ENCODE measurements around the gene LINC01488.

Gene LINC01488

DNA sequence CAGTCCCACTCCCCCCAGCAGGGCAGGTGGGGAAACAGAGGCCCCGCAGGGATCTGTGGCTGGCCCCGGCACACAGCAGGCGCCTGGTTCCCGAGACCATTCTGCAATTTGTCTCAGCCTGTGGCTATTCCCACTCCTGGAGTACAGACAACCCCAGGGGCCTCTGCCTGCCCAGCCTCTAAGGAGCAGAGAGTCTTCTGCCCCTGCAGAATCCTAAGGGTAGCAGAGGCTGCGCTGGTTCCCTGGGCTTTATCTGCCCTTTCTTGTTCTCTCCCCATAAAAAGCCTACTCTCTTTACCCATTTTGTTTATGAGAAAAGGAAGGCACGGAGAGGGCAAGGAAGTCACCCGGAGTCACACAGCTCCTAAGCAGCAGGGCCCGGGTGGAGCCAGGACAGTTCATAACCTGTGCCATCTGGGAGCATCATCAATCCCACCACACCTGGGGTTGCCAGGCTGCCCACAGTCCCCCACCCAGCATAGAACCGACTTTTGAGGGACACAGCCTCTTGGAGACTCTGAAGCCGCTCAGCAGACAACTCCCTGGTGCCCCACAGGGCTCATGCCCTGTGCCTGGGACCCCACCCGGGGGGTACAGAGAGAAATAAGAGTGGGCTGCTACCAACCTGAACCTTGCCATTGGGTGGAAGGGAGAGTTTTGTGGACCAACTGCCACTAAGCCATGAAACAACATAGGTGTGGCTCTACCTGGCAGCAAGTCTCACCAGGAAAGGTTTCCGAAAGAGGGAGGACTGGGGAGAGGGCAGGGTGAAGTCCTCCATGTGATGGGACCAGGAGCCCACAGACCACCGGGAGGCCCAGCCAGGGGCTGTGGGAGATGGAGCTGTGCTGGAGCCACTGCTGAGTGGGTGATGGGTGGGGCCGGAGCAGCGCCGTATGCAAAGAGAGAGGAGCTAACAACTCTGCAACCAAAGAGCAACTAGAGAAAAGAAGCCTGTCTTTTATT lies 17.2 kb upstream of the LINC01488 start:
- DNase-seq (ENCODE audit: low spot score), result no peak

DNA sequence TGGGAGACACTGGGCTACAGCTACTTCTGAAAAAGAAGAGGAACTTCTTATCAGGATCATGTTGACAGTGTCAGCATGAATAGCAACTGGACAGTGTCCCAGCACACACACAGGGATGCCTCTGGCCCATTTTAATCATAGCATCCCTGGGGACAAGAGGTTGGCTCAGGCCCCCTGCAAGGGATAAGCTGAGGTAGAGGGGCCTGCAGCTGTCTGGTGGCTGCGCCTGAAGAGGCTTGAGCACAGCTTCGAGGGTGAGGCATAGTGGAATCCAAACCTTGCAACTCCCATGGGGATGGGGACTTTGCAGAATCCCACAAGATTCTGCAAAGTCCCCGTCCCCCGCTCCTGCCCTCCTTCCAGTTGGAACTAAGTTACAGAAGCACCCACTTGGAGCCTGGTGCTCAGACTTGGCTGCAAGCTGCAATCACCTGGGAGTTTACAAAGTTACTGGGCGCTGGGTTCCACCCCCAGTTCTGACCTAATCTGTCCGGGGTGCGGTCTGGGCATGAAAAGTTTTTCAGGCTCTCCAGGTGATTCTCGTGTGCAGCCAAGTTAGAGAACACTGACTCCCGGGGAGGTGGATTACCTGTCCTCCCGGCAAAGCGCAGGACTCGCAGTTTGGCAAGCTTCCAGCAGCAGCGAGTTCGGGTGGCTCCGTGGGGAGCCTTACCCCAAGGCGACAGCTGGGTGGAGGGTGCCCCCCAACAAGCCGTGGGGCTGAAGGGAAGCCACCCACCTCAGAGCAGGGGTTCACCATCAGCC lies 16.0 kb upstream of the LINC01488 start:
- no peak for DNase-seq (ENCODE audit: low spot score)

DNA sequence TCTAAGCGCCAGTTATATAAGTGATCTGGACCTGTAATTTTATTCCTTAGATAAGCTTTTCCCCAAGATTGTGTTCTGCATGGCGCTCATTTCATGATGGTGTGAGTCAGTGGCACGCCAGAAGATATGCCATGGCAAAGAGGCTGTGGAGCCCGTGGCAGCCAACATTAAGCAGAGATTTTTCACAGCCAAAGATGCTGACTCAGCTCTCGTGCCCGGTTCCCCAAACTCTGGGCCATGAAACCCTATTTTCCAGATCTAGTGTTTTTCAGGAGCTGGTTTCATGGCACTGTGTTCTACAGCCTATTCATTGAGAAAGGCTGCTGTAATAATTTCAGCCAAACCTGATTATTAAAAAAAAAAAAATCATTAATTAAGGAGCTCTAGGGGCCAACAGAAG lies 15.4 kb upstream of the LINC01488 start:
- DNase-seq (ENCODE audit: low spot score), result no peak

DNA sequence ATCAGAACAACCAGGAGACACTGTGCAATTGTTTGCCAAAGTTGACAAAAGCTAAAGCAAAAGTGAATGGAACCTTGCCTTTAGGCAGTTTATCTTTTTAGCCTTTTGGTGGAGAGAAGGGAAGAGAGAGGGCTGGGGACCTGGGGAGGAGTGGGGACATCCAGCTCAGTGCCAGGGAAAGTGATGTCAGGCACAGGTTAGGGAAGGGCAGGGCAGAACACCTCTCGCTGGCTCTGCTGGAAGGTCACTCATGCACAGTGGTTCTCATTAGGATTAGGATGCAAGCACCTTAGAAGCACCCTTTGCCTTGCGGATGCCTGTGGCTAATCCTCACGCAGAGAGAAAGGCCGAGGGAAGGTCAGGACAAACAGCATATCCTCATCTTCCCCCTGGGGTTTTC lies 14.3 kb upstream of the LINC01488 start:
- DNase-seq (ENCODE audit: low spot score), result no peak

DNA sequence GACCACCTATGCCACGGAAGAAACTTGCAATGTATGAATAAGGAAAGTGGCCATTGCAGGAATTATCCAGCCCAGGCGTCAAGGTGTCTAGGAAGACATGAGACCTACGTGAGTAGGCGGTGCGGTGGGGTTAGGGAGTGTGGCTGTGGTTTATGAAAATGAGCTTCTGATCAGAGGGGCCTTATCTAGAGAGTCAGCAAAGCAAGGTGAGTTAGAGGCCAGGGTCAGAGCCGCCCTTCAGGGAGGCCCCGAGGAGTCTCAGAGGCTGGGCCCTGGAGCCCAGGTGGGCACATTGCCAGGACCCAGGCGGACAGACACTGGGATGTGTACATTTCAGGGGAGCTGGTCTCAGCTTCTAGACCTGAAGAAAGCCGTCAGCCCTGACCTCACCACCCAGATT lies 13.8 kb upstream of the LINC01488 start:
- DNase-seq (ENCODE audit: low spot score), result no peak

DNA sequence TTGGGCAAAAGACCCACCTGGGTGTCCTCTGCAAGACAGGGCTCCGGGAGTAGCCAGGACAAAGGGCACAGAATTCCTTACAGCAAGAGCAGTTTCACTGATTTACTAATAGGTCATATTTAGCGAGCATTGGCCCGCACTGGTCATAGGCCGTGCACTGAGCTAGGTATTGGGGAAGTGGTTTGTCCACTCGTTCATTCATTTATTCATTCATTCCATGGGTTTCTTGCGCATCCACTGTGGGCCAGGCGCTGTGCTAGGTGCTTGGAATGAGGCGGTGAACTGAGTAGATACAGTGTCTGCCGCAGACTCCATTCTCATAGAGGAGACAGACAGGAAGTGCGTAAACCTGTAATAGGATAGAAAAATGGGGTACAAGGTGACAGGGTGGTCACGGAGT lies 13.2 kb upstream of the LINC01488 start:
- DNase-seq (ENCODE audit: low spot score), result no peak

DNA sequence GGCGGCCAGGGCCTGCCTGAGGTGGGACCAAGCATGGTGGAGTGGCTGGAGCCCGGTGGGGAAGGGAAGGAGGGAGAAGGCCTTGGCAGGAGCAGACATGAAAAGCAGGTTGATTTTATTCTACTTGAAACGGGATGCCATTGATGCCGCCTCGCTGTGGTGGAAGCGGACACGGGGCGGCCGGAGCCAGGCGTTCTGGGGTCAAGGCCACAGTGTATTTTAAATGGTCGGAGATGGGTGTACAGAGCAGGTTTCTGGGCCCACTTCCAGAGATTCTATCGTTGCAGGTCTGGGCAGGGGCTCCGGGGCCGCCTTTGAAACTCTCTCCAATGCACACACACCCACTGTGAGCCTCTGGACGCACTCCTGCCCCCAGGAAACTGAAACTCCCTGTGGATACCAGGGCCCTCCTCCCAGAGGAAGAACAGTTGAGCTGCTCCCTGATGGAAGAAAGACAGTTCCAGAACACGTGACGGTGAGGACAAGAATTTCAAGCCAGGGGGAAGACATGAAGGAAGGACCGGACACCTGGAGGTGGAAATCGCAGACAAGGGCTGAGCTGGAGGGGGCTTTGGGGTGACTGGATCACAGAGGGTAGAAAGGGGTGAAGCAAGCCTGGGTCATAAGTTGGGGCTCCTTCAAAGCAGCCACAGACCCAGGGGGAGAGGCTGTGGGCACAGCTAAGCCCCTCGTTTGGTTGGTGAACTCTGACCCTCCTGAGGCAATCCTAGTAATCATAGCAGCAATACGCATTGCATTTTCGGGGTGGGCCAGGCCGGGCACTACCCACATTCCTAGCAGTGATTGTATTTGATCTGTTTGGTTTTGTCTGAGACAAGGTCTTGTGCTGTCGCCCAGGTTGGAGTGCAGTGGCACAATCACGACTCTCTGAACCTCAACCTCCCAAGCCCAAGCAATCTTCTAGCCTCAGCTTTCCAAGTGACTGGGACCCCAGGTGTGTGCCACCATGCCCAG lies 12.3 kb upstream of the LINC01488 start:
- no peak for DNase-seq (ENCODE audit: low spot score)

DNA sequence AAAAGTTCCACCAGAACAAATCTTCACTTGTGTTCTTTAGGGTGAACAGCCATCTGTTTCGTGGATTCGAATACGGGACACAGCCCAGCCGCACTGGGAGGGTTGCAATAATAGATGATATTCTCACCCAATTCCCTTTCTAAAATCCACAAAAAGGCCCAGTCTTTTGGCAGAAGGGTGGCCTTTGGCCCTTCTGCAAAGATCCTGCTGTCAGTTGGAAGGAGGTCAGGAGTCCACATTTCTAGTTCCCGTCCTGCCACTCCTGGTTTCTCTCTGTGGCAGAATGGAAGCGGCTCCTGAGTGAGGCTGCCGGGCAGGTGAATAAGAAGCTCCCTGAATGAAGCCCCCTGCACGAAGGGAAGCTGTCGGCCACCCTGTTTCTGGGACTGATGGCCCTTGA lies 11.2 kb upstream of the LINC01488 start:
- no peak for DNase-seq (ENCODE audit: low spot score)

DNA sequence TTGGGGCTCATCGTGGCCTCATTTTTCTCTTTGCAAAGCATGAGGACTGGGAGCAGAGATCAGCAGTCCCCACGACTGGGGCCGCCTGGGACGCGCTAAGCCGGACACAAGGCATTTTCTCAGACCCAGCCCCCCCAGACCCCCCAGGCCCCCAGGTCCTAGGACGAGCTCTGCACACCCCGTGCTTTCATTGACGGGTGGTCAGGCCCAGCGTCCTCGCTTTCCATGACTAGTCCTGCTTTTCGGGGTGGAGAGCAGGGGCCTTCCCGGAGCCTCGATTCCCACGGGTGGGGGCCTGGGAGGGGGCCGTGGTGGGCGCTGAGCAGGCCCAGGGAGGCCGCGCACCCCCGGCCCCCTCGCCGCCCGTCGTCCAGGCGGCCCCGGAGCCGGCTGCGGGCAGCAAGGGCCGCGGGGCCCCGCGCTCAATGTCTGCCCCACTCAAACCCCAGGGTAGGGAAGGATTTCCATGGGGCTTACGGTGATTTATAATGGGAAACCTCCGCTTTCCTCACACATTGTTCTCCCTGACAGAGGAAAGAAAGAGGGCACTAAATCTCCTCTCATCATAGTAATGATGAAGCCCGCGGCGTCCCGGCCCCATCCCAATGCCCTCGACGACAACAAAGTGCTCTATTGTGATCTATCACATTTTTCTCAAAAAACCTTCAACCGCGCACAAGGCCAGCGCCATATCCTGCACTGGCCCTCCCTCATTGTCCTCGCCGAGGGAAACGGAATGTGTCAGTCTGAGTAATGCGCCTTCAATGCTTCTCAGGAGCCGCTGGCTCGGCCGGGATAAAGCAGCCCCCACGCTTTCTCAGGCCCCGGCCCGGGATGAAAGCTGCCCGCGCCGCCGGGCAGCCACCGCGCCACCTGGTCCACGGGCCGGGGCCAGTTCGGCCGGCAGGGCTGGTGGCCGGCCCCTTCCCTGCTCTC lies 10.4 kb upstream of the LINC01488 start:
- DNase-seq (ENCODE audit: low spot score), result no peak

DNA sequence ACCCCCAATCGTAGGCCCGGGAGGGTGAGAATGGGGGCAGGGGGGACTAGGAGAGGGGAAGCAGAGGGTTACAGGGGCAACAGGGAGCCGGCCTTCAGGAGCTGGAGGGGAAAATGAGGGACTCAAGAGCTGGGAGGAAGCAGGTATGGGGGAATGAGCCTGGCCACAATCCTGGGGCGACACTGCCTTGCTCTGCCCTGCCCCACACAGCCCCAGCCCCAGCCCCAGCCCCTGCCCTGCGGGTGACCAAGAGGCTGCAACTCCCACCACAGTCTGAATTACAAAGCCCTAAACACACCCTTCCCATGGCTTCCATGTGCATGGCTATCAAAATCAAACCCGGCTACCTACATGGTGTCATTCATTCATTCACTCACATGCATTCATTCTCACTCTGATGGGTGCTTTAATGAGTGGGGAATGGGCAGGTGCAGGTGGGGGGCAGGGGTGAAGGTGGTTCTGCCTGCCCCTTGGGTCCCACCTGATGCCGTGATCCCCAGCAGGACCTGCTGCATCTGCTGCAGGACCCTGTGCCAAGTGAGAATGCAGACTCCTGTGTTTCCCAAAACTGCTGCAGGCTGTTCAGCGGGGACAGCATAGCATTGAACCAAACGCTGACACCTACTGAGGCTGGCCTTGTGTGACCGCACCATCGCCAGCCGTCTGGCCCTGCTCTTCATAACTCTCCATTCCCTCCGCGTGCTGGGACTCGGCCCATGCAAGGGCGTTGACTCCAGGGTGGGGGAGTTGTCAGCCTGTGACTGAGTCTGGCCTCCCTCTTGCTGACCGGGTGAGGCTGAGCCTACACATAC lies 9.5 kb upstream of the LINC01488 start:
- DNase-seq (ENCODE audit: low spot score), result no peak

DNA sequence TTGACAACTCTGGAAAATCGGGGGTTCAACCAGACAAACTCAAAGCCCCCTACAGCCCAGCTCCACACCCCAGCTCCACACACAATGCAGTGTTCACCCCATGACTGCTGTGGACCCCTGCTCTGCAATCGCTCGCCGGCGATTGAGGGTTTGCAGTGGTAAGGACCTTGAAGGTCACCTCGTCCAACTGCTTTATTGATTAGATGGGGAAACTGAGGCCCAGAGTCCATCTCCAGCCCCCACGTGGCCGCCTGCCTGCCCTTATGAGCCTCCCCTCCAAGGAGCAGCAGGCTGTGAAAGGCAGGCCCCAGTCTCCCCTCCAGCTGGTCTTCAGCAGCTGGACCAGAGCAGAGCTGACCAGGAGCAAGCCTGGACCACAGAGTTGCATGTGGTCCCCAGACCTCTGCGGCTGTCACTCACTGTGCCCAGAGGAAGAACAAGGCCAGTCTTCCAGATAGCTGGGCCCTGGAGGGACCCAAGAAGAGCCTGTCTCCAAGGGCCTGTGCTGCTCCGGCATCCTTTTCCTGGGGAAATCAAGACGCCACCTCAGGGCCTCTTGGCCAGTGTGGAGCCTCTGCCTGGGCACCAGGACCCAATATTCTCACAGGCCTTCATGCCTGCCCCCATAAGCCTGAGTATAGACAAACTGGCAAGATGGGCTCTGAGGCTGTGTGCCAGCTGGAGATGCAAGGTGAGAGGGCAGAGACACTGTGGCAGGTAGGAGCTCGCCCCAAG lies 8.8 kb upstream of the LINC01488 start:
- DNase-seq (ENCODE audit: low spot score), result no peak

DNA sequence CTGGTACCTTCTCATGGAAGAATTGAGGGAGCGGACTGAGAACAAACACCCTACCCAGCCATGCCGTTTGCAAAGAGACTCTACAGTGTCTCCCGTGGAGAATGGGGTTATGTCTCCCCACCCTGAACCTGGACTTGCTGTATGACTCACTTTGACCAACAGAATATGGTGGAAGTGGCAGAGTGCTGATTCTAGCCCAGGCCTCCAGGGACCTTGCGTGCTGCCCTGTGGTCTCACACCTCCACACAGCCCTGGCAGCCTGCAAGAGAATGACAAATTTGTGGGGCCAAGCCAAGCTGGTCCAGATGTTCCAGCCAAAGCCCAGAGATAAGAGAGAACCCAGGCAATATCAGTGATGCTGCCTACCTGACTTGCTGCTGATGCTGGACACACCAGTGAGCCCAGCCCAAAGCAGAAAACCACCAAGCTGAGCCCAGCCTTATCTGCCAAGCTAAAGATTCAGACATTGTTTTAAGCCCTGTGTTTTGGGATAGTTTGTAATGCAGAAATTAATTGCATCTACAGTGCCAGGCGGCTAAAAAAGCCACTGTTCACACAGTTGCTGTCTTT lies 8.1 kb upstream of the LINC01488 start:
- DNase-seq (ENCODE audit: low spot score), result no peak

DNA sequence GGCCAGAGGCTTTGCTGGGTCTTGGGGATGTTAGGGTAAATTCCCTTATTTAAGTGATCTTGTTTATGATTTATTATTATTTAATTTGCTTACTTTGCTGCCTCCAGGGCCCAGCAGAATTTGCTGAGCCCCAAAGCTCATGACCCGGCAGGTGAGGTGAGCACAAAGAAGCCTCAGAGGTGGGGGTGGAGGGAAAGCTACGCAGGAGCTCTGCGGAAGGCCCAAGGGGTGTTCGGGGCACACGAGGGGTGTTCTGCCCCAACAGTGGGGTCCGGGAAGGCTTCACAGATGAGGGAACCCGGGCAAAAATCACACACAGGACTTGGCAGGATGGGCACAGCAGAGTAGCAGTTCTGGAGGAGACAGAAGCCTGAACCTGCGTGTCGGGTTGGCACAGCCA lies 6.7 kb upstream of the LINC01488 start:
- no peak for DNase-seq (ENCODE audit: low spot score)

DNA sequence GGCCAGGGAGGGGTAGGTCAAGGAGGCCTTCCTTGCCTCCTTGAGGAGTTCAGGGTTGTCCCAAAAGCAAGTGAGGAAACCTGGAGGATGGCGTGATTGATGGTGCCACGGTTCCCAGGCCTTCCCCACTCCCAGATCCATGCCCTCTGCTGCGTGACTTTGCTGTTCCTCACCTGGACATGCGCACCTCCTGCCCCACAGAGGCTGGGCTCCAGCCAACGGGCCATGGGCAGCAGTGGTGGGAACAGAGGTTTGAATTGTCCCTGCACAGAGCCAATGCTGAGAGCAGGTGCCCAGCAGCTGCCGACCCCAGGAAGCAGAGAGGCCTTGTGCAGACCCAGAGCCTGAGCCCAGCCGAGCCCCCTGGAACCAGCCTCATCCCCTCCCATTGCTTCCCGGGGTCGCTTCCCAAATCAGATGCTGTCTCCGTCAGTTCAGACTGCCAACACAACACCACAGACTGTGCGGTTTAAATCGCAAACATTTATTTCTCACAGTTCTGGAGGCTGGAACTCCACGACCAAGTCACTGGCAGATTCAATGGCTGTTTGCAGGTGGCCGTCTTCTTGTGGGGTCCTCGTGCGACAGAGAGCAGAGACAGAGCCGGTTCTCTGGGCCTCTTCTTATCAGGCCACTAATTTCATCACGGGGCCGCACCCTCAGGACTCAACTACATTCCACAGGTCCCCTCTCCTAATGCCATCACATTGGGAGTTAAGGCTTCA lies 6.2 kb upstream of the LINC01488 start:
- no peak for DNase-seq (ENCODE audit: low spot score)

DNA sequence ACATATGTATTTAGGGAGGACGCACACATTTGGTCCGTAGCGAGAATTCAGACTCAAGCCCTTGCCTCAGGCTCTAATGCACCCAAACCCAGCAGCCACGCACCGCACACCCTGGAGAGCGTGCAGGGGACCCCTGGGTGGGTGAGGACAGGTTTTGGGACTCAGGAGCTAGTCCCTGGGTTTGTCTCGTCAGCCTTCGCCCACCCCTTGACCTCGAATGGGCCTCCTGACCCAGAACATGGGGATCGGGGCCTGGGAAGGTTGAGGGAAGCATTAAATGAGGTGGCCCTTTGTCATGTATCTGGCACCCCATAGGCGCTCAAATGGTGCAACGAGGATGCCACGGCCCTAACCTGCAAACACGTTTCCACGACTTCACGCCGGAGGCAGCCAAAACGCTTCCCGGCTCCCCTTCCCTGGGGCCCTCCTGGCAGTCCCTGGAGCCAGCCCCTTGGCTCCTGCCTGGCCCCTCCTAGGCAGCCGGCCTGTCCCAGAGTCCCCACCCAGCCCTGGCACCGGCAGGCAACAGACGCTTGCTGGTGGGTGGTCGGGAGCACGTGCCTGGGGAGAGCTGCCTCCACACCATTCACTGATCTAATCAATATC lies 5.5 kb upstream of the LINC01488 start:
- no peak for DNase-seq (ENCODE audit: low spot score)

DNA sequence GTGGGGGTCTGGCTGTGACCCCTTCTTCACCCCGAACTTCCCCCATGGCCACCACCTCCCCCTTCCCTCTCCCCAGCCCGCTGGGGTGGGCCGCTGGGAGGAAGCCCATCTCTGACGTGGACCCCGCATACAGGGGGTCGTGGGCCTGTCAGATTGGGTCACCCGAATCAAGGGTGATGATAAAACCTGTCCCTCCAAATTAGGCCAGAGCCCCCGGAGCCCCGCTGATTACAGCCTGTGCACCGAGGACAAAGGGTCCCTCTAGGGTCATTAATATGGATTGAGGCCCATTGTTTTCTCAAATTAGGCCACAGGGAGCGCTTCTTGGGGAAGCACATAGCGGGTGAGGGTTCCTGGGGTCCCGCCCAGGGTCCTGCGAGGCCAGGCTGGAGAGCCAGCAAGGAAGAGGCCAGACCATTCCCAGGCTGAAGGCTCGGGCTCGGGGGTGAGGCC lies 4.9 kb upstream of the LINC01488 start:
- no peak for DNase-seq (ENCODE audit: low spot score)

DNA sequence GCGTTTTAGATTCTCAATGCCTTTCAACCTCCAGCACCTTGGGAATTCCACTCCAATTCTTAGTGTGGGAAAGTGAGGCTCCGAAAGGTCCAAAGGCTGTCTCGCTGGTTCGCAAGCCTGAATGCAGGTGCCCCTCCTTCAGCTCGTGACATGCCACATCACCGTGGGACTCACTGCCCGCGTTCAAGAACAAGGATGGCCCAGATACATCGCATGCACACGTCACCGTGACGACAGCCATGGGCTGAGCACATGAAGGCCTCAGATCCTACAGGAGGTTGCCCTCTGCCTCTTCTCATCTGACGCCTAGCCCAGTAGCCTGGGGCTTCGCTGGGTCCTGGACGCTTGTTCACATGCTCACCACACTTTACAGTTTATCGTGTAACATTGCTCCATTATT lies 4.4 kb upstream of the LINC01488 start:
- DNase-seq (ENCODE audit: low spot score), result no peak

All from cerebellar cortex (tissue), 1 donor.